MM.1S (cell line): ENCODE results near the gene FUT7.

Source experiments
- DNase-seq: peaks from one replicate; pipeline ENCODE4 v3.0.0-alpha.2; 2015
- H2AFZ ChIP-seq: fragments of 300-600 bp; sonication (generic); 2 replicates; pipeline ENCODE4 v1.6.0; 2016; ENCODE audit warnings: antibody characterized with exemption, low read length
- H3F3A ChIP-seq: fragments of 300-600 bp; sonication (generic); 2 replicates; pipeline ENCODE4 v1.6.1; 2016; ENCODE audit warnings: mild to moderate bottlenecking, antibody characterized with exemption, low read length, moderate library complexity, mixed read lengths; ENCODE audit not compliant: insufficient read depth
- H3K27ac ChIP-seq: fragments of 300-600 bp; sonication (generic); 2 replicates; pipeline ENCODE4 v1.5.1; 2016; ENCODE audit warnings: mild to moderate bottlenecking, low read length
- H3K27me3 ChIP-seq: fragments of 300-600 bp; sonication (generic); replicated peaks from 2 replicates; pipeline ENCODE4 v1.6.0; 2016; ENCODE audit warnings: low read length; ENCODE audit not compliant: insufficient read depth
- H3K36me3 ChIP-seq: fragments of 300-600 bp; sonication (generic); replicated peaks from 2 replicates; pipeline ENCODE4 v1.6.1; 2016; ENCODE audit warnings: mild to moderate bottlenecking, low read length, mixed read lengths; ENCODE audit not compliant: insufficient read depth
- H3K4me1 ChIP-seq: fragments of 300-600 bp; sonication (generic); 2 replicates; pipeline ENCODE4 v1.6.1; 2016; ENCODE audit warnings: low read length, mixed read lengths
- H3K4me2 ChIP-seq: fragments of 300-600 bp; sonication (generic); 2 replicates; pipeline ENCODE4 v1.6.0; 2016; ENCODE audit warnings: low read depth, low read length
- H3K4me3 ChIP-seq: fragments of 300-600 bp; sonication (generic); 2 replicates; pipeline ENCODE4 v1.5.1; 2016; ENCODE audit warnings: low read length, mixed read lengths
- H3K79me2 ChIP-seq: fragments of 300-600 bp; sonication (generic); 2 replicates; pipeline ENCODE4 v1.6.1; 2016; ENCODE audit warnings: mixed run types, low read length, mixed read lengths
- H3K9ac ChIP-seq: fragments of 300-600 bp; sonication (generic); 2 replicates; pipeline ENCODE4 v1.6.1; 2016; ENCODE audit warnings: low read length, mixed read lengths
- H3K9me2 ChIP-seq: fragments of 300-600 bp; sonication (generic); replicated peaks from 2 replicates; pipeline ENCODE4 v1.6.1; 2016; ENCODE audit warnings: mild to moderate bottlenecking, low read length, mixed read lengths; ENCODE audit not compliant: insufficient read depth
- H3K9me3 ChIP-seq: fragments of 300-600 bp; sonication (generic); replicated peaks from 2 replicates; pipeline ENCODE4 v1.6.1; 2016; ENCODE audit warnings: mild to moderate bottlenecking, low read length, mixed read lengths; ENCODE audit not compliant: insufficient read depth
- H4K20me1 ChIP-seq: fragments of 300-600 bp; sonication (generic); 2 replicates; pipeline ENCODE4 v1.6.1; 2016; ENCODE audit warnings: mild to moderate bottlenecking, low read length, moderate library complexity, mixed read lengths; ENCODE audit not compliant: insufficient read depth
- CTCF ChIP-seq: fragments of 300-600 bp; sonication (generic); IDR thresholded peaks from 2 replicates; pipeline ENCODE4 v1.5.1; 2016; ENCODE audit warnings: antibody characterized with exemption, low read length, mixed read lengths
- EZH2 ChIP-seq: fragments of 300-600 bp; sonication (generic); optimal IDR thresholded peaks from 2 replicates; pipeline ENCODE3; 2017; ENCODE audit warnings: low read depth, mild to moderate bottlenecking, antibody characterized with exemption, low read length, mixed read lengths
- EZH2phosphoT487 ChIP-seq: fragments of 300-600 bp; sonication (generic); IDR thresholded peaks from 2 replicates; pipeline ENCODE4 v1.6.1; 2018; ENCODE audit warnings: antibody characterized with exemption, low read length

FUT7 gene

GRCh38 chr9:136983167-136983566 is 48.7 kb downstream of the FUT7 start:
- Histone ChIP-seq H3K27me3 (peaks cover 85% of the 10 kb centered on the region), H3K9ac (no peak overlapping the region), H3K27ac (no peak overlapping the region), H3K4me1 (no peaks in the 10 kb centered on the region), H3K36me3 (no peaks in the 10 kb centered on the region), H3K4me3 (no peak overlapping the region), H2AFZ (no peak overlapping the region), H3K4me2 (no peak overlapping the region), H4K20me1 (no peaks in the 10 kb centered on the region), H3F3A (no peaks in the 10 kb centered on the region), H3K9me2 (no peaks in the 10 kb centered on the region), H3K79me2 (no peaks in the 10 kb centered on the region), H3K9me3 (no peaks in the 10 kb centered on the region)
- no peak for DNase-seq
- no peak for TF ChIP-seq CTCF
- TF ChIP-seq EZH2phosphoT487 = no peak
- no peak for TF ChIP-seq EZH2

GRCh38 chr9:136982232-136983051 is 49.4 kb downstream of the FUT7 start, which contains the start of gene LCNL1:
LCNL1 (plus strand) TSS chr9:136982993; CDS start chr9:136983587, 594 bp downstream.
- Histone ChIP-seq H3K27ac (no peak within 1 kb of the TSS), H3K9ac (no peak within 1 kb of the TSS), H3K4me3 (no peak within 1 kb of the TSS), H3K4me2 (no peak within 1 kb of the TSS), H3F3A (no peaks in the 10 kb centered on the region), H2AFZ (no peak within 1 kb of the TSS), H3K9me3 (no peaks in the 10 kb centered on the region), H4K20me1 (no peaks in the 10 kb centered on the region), H3K27me3 (peaks cover 79% of the 10 kb centered on the region), H3K9me2 (no peaks in the 10 kb centered on the region), H3K36me3 (no peaks in the 10 kb centered on the region), H3K79me2 (no peaks in the 10 kb centered on the region), H3K4me1 (no peaks in the 10 kb centered on the region)
- DNase-seq = no peak
- no peak for TF ChIP-seq EZH2
- TF ChIP-seq CTCF = no peak
- no peak for TF ChIP-seq EZH2phosphoT487

GRCh38 chr9:136981588-136982231 is 50.2 kb downstream of the FUT7 start:
- H2AFZ ChIP-seq = no peak overlapping the region
- H4K20me1 ChIP-seq = no peaks in the 10 kb centered on the region
- no peak overlapping the region for H3K4me2 ChIP-seq
- no peaks in the 10 kb centered on the region for H3K36me3 ChIP-seq
- peaks cover 73% of the 10 kb centered on the region for H3K27me3 ChIP-seq
- no peak overlapping the region for H3K9ac ChIP-seq
- H3K27ac ChIP-seq = no peak overlapping the region
- no peaks in the 10 kb centered on the region for H3K4me1 ChIP-seq
- no peaks in the 10 kb centered on the region for H3F3A ChIP-seq
- no peaks in the 10 kb centered on the region for H3K9me2 ChIP-seq
- DNase-seq = no peak
- TF ChIP-seq EZH2 (no peak), EZH2phosphoT487 (no peak), CTCF (no peak)
- H3K9me3 ChIP-seq = no peaks in the 10 kb centered on the region
- H3K4me3 ChIP-seq = no peak overlapping the region
- H3K79me2 ChIP-seq = no peaks in the 10 kb centered on the region
